ENCODE measurements around the gene ONECUT3. TPM values are rescaled to one million over a fixed set of nuclear protein-coding genes. Genes with fewer than 3 reads are reported as not detected.

ONECUT3 gene
- total and polyA plus RNA-seq, 9 of the 15 experiments (the other 6 are each of a cell fraction or from before 2014, with no cell fraction given), result not detected

GRCh38 chr19:1747285-1748114 is 5.8 kb upstream of the ONECUT3 start (continued):
- no peak for TF ChIP-seq KLF1 (tag; IDR thresholded peaks at IDR 0.05)
- TF ChIP-seq ZNF3 (CRISPR knock-in tag; IDR thresholded peaks at IDR 0.05), result peak; percentile 79; the same call in 1 of the 2 replicates
- TF ChIP-seq POLR3G (IDR thresholded peaks at IDR 0.05; ENCODE audit: extremely low read depth, insufficient read length, insufficient replicate concordance), result no peak
- TF ChIP-seq ZNF395 (CRISPR knock-in tag; IDR thresholded peaks at IDR 0.05), result peak; percentile 83; the same call in 1 of the 2 replicates
- TF ChIP-seq POU5F1 (IDR thresholded peaks at IDR 0.05; ENCODE audit: borderline replicate concordance, low read depth, low read length, partially characterized antibody), result no peak
- no peak for TF ChIP-seq HNRNPUL1 (IDR thresholded peaks at IDR 0.05; ENCODE audit: low read length)
- TF ChIP-seq ZSCAN32 (CRISPR knock-in tag; IDR thresholded peaks at IDR 0.05), result no peak
- peak; percentile 20 for TF ChIP-seq EGR1 (conservative IDR thresholded peaks at IDR 0.05)
- TF ChIP-seq TEAD1 (CRISPR knock-in tag; IDR thresholded peaks at IDR 0.05), result 0 out of 4 replicates have a peak, but pooled peaks of 1 of the 2 experiments have one; percentile 28
- peak; percentile 17; the same call in 1 of the 2 replicates for TF ChIP-seq MAX (CRISPR knock-in tag; IDR thresholded peaks at IDR 0.05)
- no peak for TF ChIP-seq ZNF174 (CRISPR knock-in tag; IDR thresholded peaks at IDR 0.05)
- TF ChIP-seq IFI16 (CRISPR knock-in tag; IDR thresholded peaks at IDR 0.05), result no peak
- no peak for TF ChIP-seq NCOA6 (IDR thresholded peaks at IDR 0.05)
- TF ChIP-seq MEF2A (IDR thresholded peaks at IDR 0.05; ENCODE audit: control insufficient read depth, low read depth, low read length), result no peak
- no peak for TF ChIP-seq SLC30A9 (CRISPR knock-in tag; IDR thresholded peaks at IDR 0.05)
- TF ChIP-seq ELF4 (CRISPR knock-in tag; IDR thresholded peaks at IDR 0.05), result no peak
- no peak for TF ChIP-seq SPI1 (IDR thresholded peaks at IDR 0.05; ENCODE audit: borderline replicate concordance, low read depth, low read length)
- no peak for TF ChIP-seq TCF7L2 (IDR thresholded peaks at IDR 0.05; ENCODE audit: low read depth, low read length)
- TF ChIP-seq ZNF23 (CRISPR knock-in tag; IDR thresholded peaks at IDR 0.05), result no peak
- TF ChIP-seq BMI1 (IDR thresholded peaks at IDR 0.05; ENCODE audit: low read length), result no peak
- TF ChIP-seq ZNF589 (CRISPR knock-in tag; IDR thresholded peaks at IDR 0.05; ENCODE audit: low read depth), result peak; percentile 75
- TF ChIP-seq HDAC6 (IDR thresholded peaks at IDR 0.05; ENCODE audit: low read depth, low read length), result no peak
- no peak for TF ChIP-seq TAF9B (IDR thresholded peaks at IDR 0.05; ENCODE audit: partially characterized antibody)
- TF ChIP-seq ZNF644 (tag; IDR thresholded peaks at IDR 0.05; ENCODE audit: low read depth), result 0 out of 2 replicates have a peak, but pooled peaks have one; percentile 65
- no peak for TF ChIP-seq ZBTB49 (CRISPR knock-in tag; IDR thresholded peaks at IDR 0.05; ENCODE audit: borderline replicate concordance)
- TF ChIP-seq SRSF3 (IDR thresholded peaks at IDR 0.05; ENCODE audit: insufficient read depth, low read length), result no peak
